K562 (cell line): ENCODE data around the gene COX6B2. TPM values are rescaled to one million over a fixed set of nuclear protein-coding genes. Genes with fewer than 3 reads are reported as not detected.

Experiments used
- E2F6 ChIP-seq, 2 experiments: IDR thresholded peaks; 2 replicates each; pipeline ENCODE4 v1.6.1; 2011; ENCODE audit warnings: borderline replicate concordance in 1 of 2, control low read depth in 1 of 2, low read depth in 1 of 2, low read length in 1 of 2, mild to moderate bottlenecking in 1 of 2, mixed read lengths in 1 of 2, moderate library complexity in 1 of 2; ENCODE audit not compliant: insufficient read depth in 1 of 2, insufficient read length in 1 of 2, poor library complexity in 1 of 2, severe bottlenecking in 1 of 2; ENCODE audit errors: extremely low read depth in 1 of 2
- EGR1 ChIP-seq: fragments of 450-650 bp; conservative IDR thresholded peaks from 2 replicates; pipeline ENCODE4 v1.6.1; 2017; ENCODE audit warnings: mild to moderate bottlenecking
- NCOA1 ChIP-seq: fragments of 450-650 bp; IDR thresholded peaks from 2 replicates; pipeline ENCODE4 v1.6.1; 2016; ENCODE audit warnings: low read depth
- TSHZ1 ChIP-seq: fragments of 250-450 bp; sonication (Bioruptor Pico); IDR thresholded peaks from 2 replicates; pipeline ENCODE4 v1.4.0; 2020; ENCODE audit warnings: mild to moderate bottlenecking, moderate library complexity
- ZNF124 ChIP-seq: sonication (generic); formaldehyde crosslinking; IDR thresholded peaks from 2 replicates; pipeline ENCODE4 v1.8.1; 2022; ENCODE audit warnings: missing genetic modification reagents
- polyA plus RNA-seq, 8 experiments: library from polyadenylated mRNA; depleted of rRNA in 4 of 8; stranded (reverse) in 5 of 8; unstranded in 3 of 8; fragments of >200 nt; fragmentation: Nextera tagmentation in 2 of 8; fragmentation: Illumina TruSeq in 1 of 8; extraction: Ambion mirVana in 2 of 8; extraction: Trizol in 1 of 8; gene quantifications; 2 replicates each; pipeline versions ENCODE4 v1.2.1 to v1.2.3, GENCODE V29; 2011 to 2014; ENCODE audit warnings: inconsistent platforms in 1 of 8, missing spikeins in 1 of 8
- total RNA-seq, 7 experiments: library from RNA; depleted of rRNA in 6 of 7; stranded (reverse); fragments of >200 nt in 6 of 7; fragmentation: Illumina TruSeq in 2 of 7; extraction: Trizol in 2 of 7; gene quantifications; 2 replicates each; pipeline versions ENCODE4 v1.2.1 to v1.2.3, GENCODE V29; 2011 to 2021; ENCODE audit warnings: low replicate concordance in 1 of 7

COX6B2 gene
- total and polyA plus RNA-seq, 9 of the 15 experiments (the other 6 are each of a cell fraction or from before 2014, with no cell fraction given) = 0.40 to 2.5 (median 0.83) TPM

GRCh38 chr19:55302318-55302703 lies 52.2 kb downstream of the COX6B2 start (continued):
- TF ChIP-seq TSHZ1 (CRISPR knock-in tag) (no peak), ZNF124 (CRISPR knock-in tag) (no peak), E2F6 (IDR thresholded peaks at IDR 0.05; ENCODE audit: borderline replicate concordance in 1 of 2, extremely low read depth in 1 of 2, insufficient read depth in 1 of 2, insufficient read length in 1 of 2, low read depth in 1 of 2, low read length in 1 of 2, poor library complexity in 1 of 2, severe bottlenecking in 1 of 2) (no peak), NCOA1 (no peak), EGR1 (no peak)
